BLaER1 (cell line): ENCODE results near the gene MCF2L2.

ENCODE experiments used
- H3K27ac ChIP-seq: shearing (Covaris generic); formaldehyde crosslinking; 2 replicates; pipeline ENCODE4 v1.8.1; 2022
- H3K27me3 ChIP-seq: shearing (Covaris generic); formaldehyde crosslinking; 2 replicates; pipeline ENCODE4 v1.8.1; 2022
- H3K36me3 ChIP-seq: shearing (Covaris generic); formaldehyde crosslinking; 2 replicates; pipeline ENCODE4 v1.8.1; 2022
- H3K4me1 ChIP-seq: shearing (Covaris generic); formaldehyde crosslinking; 2 replicates; pipeline ENCODE4 v1.8.1; 2022
- H3K4me2 ChIP-seq: shearing (Covaris generic); formaldehyde crosslinking; 2 replicates; pipeline ENCODE4 v1.8.1; 2022
- H3K4me3 ChIP-seq: shearing (Covaris generic); formaldehyde crosslinking; 2 replicates; pipeline ENCODE4 v1.8.1; 2022
- H3K9ac ChIP-seq: shearing (Covaris generic); formaldehyde crosslinking; 2 replicates; pipeline ENCODE4 v1.8.1; 2022
- H3K9me3 ChIP-seq: shearing (Covaris generic); formaldehyde crosslinking; 2 replicates; pipeline ENCODE4 v1.8.1; 2022
- H4K20me1 ChIP-seq: shearing (Covaris generic); formaldehyde crosslinking; 2 replicates; pipeline ENCODE4 v1.8.1; 2022
- Cebpa-rat ChIP-seq: shearing (Covaris generic); IDR thresholded peaks from 2 replicates; pipeline ENCODE4 v1.8.1; 2022

Gene MCF2L2

DNA sequence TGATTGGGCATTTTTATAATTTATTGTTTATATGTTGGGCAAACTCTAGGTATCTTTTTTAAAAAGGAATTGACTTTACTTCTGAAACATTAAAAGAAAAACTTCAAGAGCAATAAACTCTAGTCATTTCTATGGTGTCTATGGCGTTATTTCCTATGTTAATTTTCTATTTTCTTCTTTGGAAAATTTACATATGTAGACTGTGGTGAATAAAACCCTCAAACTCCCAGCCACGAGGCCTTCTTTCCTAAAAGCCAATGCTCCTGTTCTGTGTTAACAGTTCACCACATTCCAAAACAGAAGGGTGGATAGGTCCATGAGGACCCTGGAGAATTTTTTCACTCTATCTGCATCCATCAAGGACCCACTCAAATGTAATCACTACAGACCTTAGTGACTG, 219.6 kb downstream of the MCF2L2 start:
- no peak for TF ChIP-seq Cebpa-rat
- H3K9me3 ChIP-seq = peaks cover 1% of the 10 kb centered on the region
- H3K27me3 ChIP-seq = no peaks in the 10 kb centered on the region

DNA sequence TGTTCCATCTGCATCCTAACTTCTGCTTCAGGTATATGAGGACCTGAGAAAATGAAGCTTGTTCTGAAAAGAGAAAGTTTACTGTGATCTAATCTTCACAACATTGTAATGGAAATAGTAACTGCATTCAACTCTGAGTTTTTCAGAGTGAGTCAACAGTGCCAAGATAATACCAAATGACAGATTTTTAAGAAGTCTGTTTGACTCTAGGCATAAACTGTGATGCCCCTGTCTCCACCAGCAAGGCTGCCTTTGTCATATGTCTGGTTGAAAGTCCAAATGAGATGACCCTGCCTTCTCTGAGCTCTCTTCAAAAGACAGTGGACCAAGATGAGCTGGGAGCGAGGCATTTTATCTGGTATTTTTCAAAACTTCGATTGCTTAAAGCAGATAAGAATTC, 220.2 kb downstream of the MCF2L2 start:
- Histone ChIP-seq H4K20me1 (no peaks in the 10 kb centered on the region), H3K9me3 (peaks cover 7% of the 10 kb centered on the region), H3K27me3 (no peaks in the 10 kb centered on the region), H3K36me3 (no peaks in the 10 kb centered on the region), H3K4me1 (peaks cover 27% of the 10 kb centered on the region; the same call in 1 of the 2 replicates), H3K27ac (no peak overlapping the region), H3K4me2 (no peak overlapping the region), H3K9ac (no peak overlapping the region), H3K4me3 (no peak overlapping the region)
- TF ChIP-seq Cebpa-rat = no peak

More for the DNA sequence above, 219.6 kb downstream of the MCF2L2 start:
- H3K4me1 ChIP-seq = peaks cover 32% of the 10 kb centered on the region
- H3K9ac ChIP-seq = no peak overlapping the region
- no peak overlapping the region for H3K4me2 ChIP-seq
- no peak overlapping the region for H3K4me3 ChIP-seq
- H4K20me1 ChIP-seq = no peaks in the 10 kb centered on the region
- no peaks in the 10 kb centered on the region for H3K36me3 ChIP-seq
- H3K27ac ChIP-seq = no peak overlapping the region

DNA sequence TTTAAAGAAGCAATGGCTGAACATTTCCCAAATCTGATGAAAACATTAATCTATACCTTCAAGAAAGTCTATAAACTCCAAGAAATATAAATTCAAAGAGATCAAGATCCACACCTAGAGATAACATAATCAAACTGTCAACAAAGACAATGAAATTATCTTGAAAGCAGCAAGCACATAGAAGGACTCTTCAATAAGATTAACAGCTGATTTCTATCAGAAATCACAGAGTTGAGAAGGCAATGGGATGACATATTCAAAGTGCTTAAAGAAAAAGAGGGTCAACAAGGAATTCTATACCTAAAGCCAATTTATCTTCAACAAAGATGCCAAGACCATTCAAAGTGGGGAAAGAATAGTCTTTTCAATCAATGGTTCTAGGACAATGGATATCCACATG, 224.7 kb downstream of the MCF2L2 start:
- Histone ChIP-seq H3K4me3 (no peak overlapping the region), H3K9ac (no peak overlapping the region)
- TF ChIP-seq Cebpa-rat = no peak

DNA sequence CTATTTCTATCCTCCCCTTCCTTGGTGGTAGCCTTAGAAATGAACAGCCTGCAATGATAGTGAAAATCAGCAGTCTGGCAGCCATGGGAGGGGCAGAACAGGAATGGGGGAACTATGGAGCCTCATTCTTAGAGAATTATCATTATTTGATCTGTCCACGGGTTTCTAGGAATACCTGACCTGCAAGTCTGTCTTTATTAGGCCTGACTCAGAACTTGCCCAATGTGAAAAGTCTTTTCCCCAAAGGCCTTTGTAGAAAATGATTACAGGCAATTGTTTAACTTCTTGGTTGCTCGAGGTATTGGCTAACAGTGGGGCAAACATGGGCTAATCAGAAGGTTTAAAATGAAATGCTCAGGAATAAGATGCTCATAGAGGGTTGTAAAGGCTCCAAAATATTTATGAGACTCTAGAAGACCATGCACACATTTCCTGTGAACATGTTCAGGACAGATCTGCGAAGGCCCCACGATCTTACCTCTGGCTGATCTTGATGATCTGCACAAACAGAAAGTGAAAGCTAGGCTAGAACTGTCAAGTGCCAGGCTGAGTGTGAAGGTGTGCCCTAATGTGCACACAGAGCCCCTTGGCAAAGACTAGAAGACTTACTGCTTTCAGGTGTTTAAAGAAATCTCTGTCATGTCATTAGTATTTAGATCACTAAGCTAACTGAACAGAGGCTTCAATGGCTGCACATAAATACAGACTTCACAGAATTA, 226.3 kb downstream of the MCF2L2 start:
- H3K27me3 ChIP-seq = no peaks in the 10 kb centered on the region
- peaks cover 12% of the 10 kb centered on the region for H3K9me3 ChIP-seq
- H3K36me3 ChIP-seq = no peaks in the 10 kb centered on the region
- TF ChIP-seq Cebpa-rat = no peak
- no peaks in the 10 kb centered on the region for H4K20me1 ChIP-seq
- H3K4me1 ChIP-seq = peaks cover 12% of the 10 kb centered on the region; the same call in 1 of the 2 replicates
- H3K4me3 ChIP-seq = no peak overlapping the region
- H3K4me2 ChIP-seq = no peak overlapping the region
- H3K9ac ChIP-seq = no peak overlapping the region
- no peak overlapping the region for H3K27ac ChIP-seq

More for the DNA sequence above, 224.7 kb downstream of the MCF2L2 start:
- Histone ChIP-seq H4K20me1 (no peaks in the 10 kb centered on the region), H3K9me3 (peaks cover 12% of the 10 kb centered on the region), H3K36me3 (no peaks in the 10 kb centered on the region), H3K4me1 (peaks cover 14% of the 10 kb centered on the region; the same call in 1 of the 2 replicates), H3K4me2 (no peak overlapping the region), H3K27ac (no peak overlapping the region), H3K27me3 (no peaks in the 10 kb centered on the region)

DNA sequence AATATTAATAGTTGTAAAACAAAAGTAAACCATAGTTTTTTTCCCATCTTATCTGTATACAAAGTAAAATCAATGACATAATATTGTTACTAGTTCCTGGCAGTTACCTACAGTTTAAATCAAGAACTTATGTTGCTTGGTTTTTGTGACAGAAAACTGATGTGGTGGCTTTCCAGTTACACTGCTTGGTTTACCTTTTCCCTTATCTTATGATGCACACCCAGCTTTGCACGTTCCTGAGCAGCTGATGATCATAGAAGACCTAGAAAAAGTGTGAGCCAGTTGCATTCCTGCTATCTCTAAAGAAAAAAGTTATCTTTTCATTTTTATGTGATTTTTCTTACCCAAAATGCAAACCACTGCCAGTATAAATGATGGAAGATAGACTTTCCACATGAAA, 229.5 kb downstream of the MCF2L2 start:
- no peak for TF ChIP-seq Cebpa-rat
- H3K4me1 ChIP-seq = peaks cover 4% of the 10 kb centered on the region; the same call in 1 of the 2 replicates
- H3K4me2 ChIP-seq = no peak overlapping the region
- H3K27me3 ChIP-seq = no peaks in the 10 kb centered on the region
- peaks cover 12% of the 10 kb centered on the region for H3K9me3 ChIP-seq
- no peaks in the 10 kb centered on the region for H4K20me1 ChIP-seq
- H3K4me3 ChIP-seq = no peak overlapping the region
- no peak overlapping the region for H3K9ac ChIP-seq
- H3K27ac ChIP-seq = no peak overlapping the region
- H3K36me3 ChIP-seq = no peaks in the 10 kb centered on the region

DNA sequence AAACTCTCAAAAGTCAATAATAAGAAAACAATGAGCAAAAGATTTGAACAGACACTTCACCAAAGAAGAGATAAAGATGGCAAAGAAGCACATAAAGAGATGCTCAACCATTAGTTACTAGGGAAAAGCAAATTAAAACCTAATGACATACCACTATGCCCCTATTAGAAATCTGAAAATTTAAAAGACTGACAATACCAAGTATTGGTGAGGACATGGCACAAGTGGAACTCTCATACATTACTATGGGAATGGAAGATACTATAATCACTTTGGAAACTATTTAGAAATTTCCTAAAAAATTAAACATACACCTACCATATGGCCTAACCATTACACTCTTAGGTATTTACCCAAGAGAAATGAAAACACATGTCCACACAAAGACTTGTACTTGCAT, 230.7 kb downstream of the MCF2L2 start:
- Histone ChIP-seq H3K9me3 (peaks cover 5% of the 10 kb centered on the region; the same call in 1 of the 2 replicates), H3K4me1 (peaks cover 4% of the 10 kb centered on the region; the same call in 1 of the 2 replicates), H3K9ac (no peak overlapping the region), H3K4me2 (no peak overlapping the region), H3K4me3 (no peak overlapping the region), H3K36me3 (no peaks in the 10 kb centered on the region), H3K27me3 (no peaks in the 10 kb centered on the region), H4K20me1 (no peaks in the 10 kb centered on the region), H3K27ac (no peak overlapping the region)
- no peak for TF ChIP-seq Cebpa-rat

DNA sequence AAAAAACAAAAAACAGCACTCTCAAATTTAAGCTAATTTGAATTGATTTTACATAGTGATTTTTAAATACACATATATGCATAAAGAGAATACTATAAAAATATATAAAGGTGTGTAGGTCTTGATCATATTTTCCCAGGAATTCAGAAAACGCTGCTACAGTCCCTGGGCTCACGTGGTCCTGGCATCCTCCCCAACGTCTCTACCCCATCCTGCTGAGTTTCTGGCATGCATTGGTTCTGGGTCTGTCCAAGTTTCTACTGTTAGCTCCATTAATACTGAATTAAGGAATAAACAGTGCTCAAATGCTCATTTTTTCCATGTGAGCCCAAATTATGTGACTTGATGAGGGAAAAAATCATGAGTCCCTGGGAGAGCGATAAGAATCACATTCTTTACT, 233.2 kb downstream of the MCF2L2 start:
- Histone ChIP-seq H3K9ac (no peak overlapping the region), H3K9me3 (no peaks in the 10 kb centered on the region; the same call in 1 of the 2 replicates), H3K4me2 (no peak overlapping the region), H3K4me1 (no peaks in the 10 kb centered on the region), H4K20me1 (no peaks in the 10 kb centered on the region), H3K27ac (no peak overlapping the region), H3K36me3 (no peaks in the 10 kb centered on the region), H3K4me3 (no peak overlapping the region), H3K27me3 (no peaks in the 10 kb centered on the region)
- no peak for TF ChIP-seq Cebpa-rat

DNA sequence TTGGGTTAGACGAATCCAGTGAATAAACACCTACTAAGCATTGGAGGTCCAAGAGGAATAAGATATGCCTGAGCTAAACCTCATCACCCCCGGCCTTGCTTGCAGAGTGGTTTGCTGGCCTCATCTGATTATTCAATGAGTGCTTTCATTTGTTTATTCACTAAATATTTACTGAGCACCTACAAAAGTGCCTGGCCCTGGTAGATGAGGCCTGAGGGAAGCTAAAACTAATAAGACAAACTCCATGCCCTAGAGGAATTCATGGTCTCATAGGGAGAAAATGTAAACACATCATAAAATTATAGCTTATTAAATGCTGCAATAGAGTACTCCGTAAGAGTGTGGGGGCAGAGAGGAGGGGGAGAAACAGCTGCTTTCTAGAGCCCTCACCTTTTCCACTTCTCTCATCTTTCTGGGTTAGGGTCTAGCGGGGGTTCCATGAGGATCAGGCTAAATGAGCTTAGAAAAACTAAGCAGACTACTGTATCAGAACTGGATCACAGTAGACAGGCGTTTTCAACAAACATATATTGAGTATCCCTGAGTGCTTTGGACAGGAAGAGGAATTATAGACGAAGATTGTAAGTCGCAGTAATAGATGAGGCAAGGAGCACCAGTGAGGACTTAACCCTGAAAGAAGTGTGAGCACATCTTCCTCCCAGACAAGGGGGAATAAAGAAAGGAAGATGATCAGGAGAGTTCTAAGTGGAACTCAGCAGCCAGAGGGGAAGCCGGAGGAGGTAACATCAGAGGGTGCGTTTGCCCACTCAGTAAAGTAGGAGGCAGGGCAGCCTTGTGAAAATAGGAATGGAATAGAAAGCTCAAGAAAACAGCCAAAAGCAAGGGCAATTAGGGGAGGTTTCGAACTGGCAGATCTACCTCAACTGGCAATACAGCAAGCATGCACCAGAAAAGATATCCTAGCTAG, 234.4 kb downstream of the MCF2L2 start:
- no peak overlapping the region for H3K4me3 ChIP-seq
- no peak overlapping the region for H3K27ac ChIP-seq
- no peak for TF ChIP-seq Cebpa-rat
- no peaks in the 10 kb centered on the region; the same call in 1 of the 2 replicates for H3K9me3 ChIP-seq
- H4K20me1 ChIP-seq = no peaks in the 10 kb centered on the region
- no peak overlapping the region for H3K9ac ChIP-seq
- H3K27me3 ChIP-seq = no peaks in the 10 kb centered on the region
- no peaks in the 10 kb centered on the region for H3K36me3 ChIP-seq
- no peak overlapping the region for H3K4me2 ChIP-seq
- H3K4me1 ChIP-seq = no peaks in the 10 kb centered on the region

DNA sequence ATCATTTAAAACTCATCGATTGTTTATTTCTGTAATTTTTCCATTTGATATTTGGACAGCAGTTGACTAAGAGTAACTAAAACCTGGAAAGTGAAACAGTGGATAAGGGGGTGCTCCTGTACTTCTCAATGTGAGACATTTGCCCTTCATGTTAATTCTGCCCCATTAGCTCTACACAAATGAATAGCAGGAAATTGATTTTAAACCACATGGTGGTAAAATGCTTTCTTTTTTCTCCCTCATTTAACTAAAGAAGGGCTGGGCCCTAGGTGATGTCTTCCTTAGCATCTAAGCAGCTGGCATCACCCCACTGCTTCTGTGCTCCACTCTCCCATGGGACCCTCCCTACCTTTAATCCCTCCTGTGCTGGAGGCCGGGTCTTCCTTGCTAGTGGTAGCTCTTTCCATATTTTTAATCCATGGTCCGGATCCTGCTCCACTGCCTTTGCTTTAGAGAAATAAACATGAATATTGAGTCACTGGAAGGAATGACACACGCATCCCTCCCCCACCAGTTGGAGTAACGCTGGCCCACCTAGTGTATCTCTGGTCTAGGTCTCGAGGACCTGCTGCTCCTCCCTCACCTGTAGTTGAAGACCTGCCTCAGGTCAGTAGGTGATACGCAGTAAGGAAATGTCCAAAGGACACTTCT, 235.6 kb downstream of the MCF2L2 start:
- H3K4me1 ChIP-seq = no peaks in the 10 kb centered on the region
- no peak overlapping the region for H3K4me3 ChIP-seq
- H3K9me3 ChIP-seq = no peaks in the 10 kb centered on the region; the same call in 1 of the 2 replicates
- no peak overlapping the region for H3K27ac ChIP-seq
- no peak for TF ChIP-seq Cebpa-rat
- no peaks in the 10 kb centered on the region for H4K20me1 ChIP-seq
- no peaks in the 10 kb centered on the region for H3K27me3 ChIP-seq
- no peak overlapping the region for H3K9ac ChIP-seq
- H3K36me3 ChIP-seq = no peaks in the 10 kb centered on the region
- H3K4me2 ChIP-seq = no peak overlapping the region

DNA sequence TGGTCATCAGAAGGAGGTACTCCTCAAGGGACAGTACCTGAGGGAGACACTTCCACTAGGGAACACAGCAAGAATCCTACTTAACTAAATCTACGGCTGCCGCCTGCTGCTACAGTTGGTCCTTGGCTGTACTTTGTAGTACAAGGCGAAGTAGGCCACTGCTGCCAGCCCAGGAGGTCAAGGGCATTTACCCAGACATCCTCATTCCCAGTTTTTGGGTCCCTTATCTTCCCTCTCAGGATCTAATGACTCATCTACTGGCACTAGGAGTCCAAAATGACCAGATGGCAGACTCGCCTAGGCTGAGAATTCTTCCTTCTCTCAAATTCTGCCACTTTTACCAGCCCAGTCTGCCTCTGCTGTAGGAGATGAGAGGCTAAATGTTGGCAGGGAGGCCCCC, 238.8 kb downstream of the MCF2L2 start:
- H3K4me1 ChIP-seq = no peaks in the 10 kb centered on the region
- H3K27me3 ChIP-seq = no peaks in the 10 kb centered on the region
- no peak overlapping the region for H3K4me3 ChIP-seq
- no peaks in the 10 kb centered on the region for H3K9me3 ChIP-seq
- no peak overlapping the region for H3K27ac ChIP-seq
- no peaks in the 10 kb centered on the region for H4K20me1 ChIP-seq
- H3K36me3 ChIP-seq = no peaks in the 10 kb centered on the region
- H3K4me2 ChIP-seq = no peak overlapping the region
- H3K9ac ChIP-seq = no peak overlapping the region
- no peak for TF ChIP-seq Cebpa-rat
